WI38 (cell line): ENCODE data around the gene EME2.

ENCODE experiments used
- H3K4me3 ChIP-seq: 2 replicates; pipeline ENCODE4 v1.5.1; 2011; ENCODE audit warnings: low read depth, mild to moderate bottlenecking, control low read depth, low read length
- TF ChIP-seq, protein P1 (sequence below): IDR thresholded peaks from 2 replicates; pipeline ENCODE4 v1.5.1; 2012; ENCODE audit warnings: low read depth, mild to moderate bottlenecking, control low read depth, low read length

The EME2 gene

DNA sequence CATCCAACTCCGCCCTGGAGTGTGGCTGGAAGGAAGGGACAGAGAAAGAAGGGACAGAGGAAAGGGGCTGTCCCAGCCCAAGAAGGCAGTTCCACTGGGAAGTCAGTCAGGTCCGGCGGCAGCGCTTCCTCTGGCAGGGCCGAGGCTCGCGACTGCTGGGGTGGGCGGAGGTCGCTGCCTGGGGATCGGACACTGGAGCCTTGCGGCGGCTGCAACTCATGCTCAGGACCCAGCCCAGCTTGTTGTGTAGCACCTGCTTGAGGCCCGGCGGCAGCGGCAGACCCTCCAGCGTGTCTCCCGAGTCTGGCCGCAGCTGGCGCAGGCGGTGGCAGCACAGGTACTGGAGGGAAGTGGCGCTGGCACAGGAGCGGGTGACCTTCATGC, 4.4 kb downstream of the EME2 start:
- TF ChIP-seq, protein P1, sequence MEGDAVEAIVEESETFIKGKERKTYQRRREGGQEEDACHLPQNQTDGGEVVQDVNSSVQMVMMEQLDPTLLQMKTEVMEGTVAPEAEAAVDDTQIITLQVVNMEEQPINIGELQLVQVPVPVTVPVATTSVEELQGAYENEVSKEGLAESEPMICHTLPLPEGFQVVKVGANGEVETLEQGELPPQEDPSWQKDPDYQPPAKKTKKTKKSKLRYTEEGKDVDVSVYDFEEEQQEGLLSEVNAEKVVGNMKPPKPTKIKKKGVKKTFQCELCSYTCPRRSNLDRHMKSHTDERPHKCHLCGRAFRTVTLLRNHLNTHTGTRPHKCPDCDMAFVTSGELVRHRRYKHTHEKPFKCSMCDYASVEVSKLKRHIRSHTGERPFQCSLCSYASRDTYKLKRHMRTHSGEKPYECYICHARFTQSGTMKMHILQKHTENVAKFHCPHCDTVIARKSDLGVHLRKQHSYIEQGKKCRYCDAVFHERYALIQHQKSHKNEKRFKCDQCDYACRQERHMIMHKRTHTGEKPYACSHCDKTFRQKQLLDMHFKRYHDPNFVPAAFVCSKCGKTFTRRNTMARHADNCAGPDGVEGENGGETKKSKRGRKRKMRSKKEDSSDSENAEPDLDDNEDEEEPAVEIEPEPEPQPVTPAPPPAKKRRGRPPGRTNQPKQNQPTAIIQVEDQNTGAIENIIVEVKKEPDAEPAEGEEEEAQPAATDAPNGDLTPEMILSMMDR, result no peak
- no peak overlapping the region for H3K4me3 ChIP-seq

DNA sequence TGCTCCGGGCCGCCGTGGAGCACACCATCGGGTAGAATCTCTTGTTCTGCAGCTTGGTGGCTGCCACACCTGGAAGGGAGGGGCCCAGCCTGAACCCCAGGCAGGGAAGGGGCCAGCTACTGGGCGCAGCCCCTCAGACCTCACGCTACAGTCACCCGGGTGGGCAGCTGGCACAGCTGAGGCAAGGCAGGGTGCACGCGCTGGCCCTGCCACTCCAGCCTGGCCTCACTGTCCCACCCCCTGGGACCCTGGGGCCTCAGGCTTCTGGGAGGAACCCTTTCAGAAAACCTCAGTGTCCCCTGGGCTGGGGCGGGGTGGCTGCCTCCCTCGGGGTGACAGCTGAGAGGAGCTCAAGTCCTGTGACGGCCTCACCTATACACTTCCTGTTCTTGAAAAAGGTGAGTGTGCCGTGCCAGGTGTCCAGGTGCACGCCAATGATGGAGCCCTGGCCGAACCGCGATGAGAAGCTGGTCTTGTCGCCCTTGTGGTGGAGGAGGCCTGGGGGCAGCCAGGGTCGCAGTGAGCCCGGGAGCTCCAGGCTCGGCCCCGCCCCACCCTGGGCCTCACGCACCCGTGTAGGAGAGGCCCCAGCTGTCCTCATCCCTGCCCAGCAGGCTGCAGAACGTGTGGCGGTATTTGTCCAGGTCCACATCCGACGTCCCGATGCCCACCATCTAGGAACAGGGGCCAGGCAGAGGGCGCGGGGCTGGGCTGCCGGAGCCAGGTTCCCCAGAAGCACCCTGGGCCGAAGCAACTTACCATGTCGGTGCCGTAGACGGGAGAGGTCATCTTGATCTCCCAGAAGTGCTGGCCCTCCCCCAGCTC, 5.0 kb downstream of the EME2 start:
- TF ChIP-seq, protein P1, result no peak
- no peak overlapping the region for H3K4me3 ChIP-seq

DNA sequence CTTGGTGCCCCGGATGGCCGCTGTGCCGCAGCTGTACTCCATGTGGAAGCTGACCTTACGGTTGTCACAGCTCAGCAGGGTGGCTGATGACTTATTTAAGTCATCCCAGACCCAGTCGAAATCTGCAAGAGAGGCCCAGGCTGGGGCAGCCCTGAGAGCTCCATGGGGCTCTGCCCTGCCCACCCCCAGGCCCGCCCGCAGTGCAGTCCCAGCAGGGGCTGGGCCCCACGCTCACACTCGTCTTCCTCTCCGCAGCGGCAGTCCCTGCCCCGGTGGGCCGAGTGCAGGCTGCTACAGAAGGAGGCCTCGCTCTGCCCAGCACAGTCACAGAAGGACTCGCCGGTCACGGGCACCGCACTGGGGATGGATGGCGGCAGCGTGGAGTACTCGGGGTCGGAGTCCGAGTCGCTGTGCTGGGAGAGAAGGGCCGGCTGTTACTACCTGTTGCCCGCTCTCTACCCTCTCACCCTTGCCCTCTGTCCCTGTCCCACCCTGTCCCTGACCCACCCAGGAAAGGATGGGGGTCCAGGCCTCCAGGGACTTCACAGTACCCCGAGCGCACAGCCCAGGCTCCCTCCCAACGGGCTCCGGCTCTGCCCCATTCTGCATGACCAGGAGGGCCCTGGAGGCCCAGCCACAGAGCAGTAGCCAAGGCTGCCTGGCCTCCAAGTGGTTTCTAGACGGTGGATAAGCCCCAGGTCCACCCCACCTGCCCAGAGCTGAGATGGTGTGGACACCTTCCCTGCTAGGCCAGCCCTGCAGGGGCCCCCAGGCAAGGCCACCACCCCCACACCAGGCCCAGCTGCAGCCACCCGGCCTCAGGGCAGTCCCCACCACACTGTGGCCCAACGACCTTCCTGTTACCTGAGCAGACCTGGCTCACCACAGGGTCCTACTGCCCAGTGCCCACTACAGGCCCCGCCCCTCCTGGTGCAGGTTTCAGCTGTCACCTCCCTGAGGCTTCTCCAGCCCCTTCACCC, 5.9 kb downstream of the EME2 start:
- H3K4me3 ChIP-seq, result no peak overlapping the region
- TF ChIP-seq, protein P1, result no peak

DNA sequence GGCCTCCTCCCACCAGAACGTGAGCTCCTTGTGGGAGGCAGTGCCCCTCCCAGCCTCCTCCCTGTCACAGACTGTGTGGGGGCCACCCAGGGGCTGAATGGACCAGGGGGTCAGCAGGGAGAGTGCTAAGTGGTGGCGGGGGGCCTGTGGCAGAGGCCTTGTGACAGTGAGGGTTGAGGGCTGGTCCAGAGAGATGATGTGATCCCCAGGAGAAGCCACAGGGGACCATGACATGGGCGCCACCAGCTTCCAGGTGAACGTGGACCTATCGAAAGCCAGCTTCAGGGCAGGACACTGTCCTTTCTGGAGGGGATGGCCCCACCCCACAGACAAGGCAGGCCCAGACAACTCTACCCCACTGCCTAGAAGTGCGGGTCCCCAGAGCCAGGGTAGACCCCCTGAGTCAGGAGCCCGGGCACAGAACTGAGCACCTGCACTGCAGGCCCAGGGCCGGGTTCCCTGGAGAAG, 6.7 kb downstream of the EME2 start:
- TF ChIP-seq, protein P1, result no peak

DNA sequence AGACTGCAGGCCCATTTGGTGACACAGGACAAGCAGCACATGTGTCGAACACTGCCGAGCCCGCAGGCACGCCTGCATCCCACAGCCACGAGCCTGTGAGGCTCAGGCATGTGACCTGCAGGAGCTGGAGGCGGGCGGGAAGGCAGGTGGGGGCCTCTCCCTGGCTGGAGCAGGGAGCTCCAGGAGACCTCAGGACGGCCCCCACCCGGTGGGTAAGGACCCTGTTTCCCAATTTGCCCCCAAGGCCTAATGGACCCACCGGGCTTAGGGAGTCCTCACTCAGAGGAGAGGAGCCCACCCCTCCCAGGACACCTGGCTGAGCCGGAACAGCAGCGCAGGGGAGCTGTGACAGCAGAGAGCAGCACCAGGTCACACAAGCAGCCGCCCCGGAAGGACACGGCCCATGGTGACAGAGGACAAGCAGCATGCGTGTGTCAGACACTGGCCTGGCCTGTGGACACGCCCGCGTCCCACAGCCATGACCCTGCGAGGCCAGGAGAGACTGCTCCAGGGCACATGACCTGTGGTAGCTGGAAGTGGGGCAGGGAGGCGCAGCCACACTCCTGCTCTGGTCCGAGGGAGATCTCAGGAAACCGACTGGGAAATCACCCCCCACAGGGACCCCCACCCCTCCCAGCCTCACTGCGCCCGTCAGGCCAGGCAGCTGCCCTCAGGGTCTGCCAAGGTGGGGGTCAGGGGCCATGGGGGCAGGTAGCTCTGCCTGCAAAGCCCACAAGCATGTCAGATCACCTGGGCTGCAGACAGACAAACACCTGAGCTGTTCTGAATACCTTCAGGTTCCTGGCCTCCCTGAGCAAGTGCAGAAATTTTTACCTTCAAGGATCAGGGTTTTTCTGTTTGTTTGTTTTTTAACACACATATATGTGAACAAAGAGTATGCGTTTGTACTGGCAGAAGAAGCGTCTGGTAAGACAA, 7.4 kb downstream of the EME2 start:
- TF ChIP-seq, protein P1, result no peak
- no peak overlapping the region for H3K4me3 ChIP-seq

More for the DNA sequence above, 6.7 kb downstream of the EME2 start:
- no peak overlapping the region for H3K4me3 ChIP-seq

DNA sequence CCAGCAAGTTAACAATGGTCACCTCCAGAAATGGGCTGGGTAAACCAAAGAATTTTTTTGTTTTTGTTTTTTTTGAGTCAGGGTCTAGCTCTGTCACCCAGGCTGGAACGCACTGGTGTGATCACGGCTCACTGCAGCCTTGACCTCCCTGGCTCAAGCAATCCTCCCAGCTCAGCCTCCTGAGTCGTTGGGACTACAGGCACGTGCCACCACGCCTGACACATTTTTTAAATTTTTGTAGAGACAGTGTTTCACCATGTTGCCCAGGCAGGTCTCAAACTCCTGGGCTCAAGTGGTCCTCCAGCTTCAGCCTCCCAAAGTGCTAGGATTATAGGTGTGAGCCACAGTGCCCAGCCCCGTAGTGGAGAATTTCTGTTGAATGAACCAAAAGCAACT, 8.1 kb downstream of the EME2 start:
- H3K4me3 ChIP-seq, result no peak overlapping the region
- TF ChIP-seq, protein P1, result no peak
